ENCODE data around the gene FREM1. TPM values are rescaled to one million over a fixed set of nuclear protein-coding genes. Genes with fewer than 3 reads are reported as not detected.

Gene FREM1
- polyA plus RNA-seq, 1 experiment: 0.01 TPM

DNA sequence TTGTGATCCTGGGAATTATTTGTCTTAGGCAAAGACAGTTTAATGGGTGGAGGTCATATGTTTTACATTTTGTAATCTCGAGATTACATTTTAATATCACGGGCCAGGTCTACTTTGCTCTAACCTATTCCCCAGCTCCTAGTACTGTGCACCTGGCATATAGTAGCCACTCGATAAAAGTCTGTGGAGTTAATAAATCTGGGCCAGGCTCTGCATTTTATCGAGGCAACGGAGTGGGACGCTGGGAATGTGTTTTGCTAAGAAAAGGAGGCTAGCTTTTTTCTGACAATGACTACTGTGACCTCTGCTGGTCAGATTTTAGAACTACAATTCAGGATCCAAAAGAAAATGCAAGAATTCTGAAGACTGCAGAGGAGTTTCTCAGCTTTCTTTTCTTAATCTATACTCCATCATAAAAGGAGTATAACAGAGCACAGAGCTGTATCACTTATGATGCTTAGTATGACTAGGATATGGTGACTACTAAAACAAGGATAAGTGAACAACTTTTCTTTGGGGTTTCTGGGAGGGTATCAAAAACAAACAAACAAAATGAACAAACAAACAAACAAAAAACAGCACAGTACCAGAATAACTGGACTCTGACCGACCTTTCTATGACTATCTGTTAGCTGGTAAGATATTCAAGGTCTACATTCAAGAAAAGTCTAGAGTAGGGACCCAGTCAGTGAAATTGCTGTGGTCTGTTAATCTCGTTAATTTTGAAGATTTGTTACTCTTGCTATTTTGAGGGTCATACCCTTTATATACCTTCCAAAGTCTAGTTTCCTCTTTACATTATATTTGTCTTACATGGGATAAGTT, 141.6 kb downstream of the FREM1 start:
- H3K27me3 ChIP-seq (ENCODE audit: control insufficient read depth, insufficient read depth, low read length): no peaks in the 10 kb centered on the region
- H3K36me3 ChIP-seq (ENCODE audit: control insufficient read depth, insufficient read depth, low read length): no peaks in the 10 kb centered on the region
- TF ChIP-seq CTCF (IDR thresholded peaks at IDR 0.05; ENCODE audit: insufficient read depth, low read depth, low read length): peak; percentile 67
- peak; percentile 4 for DNase-seq (ENCODE audit: low read depth)
- ChIA-PET CTCF (interaction anchor here (0.7 to 2.3 kb wide), 18 partner anchors 10 to 1734 kb away, joined by 3 to 9 read pairs (median 4); no protein-coding TSS in a partner anchor), POLR2A (no interaction called here)
- H3K4me3 ChIP-seq (ENCODE audit: low read depth, low read length): no peak overlapping the region

DNA sequence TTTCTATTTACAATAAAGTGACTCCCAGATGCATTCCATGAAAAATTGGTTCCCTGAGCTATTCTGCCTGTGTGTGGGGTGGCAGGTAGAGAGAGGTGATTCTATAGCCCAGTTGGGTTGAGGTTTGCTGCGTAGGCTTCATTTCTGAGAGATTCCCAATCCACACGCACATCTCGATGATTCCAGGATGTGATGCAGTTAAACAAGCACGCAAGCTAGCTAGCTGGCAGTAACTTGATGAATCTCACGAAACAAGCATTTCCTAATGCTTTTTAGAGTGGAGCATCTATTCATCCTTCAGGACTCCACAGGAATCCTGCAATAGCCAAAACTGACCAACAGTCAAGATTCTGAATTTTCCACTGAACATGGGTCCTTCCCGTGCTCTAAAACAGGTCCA, 143.9 kb downstream of the FREM1 start:
- no peak for TF ChIP-seq CTCF (IDR thresholded peaks at IDR 0.05; ENCODE audit: insufficient read depth, low read depth, low read length)
- ChIA-PET CTCF (interaction anchor here (0.7 to 2.6 kb wide), 6 partner anchors 9 to 150 kb away, joined by 3 to 12 read pairs (median 4); no protein-coding TSS in a partner anchor), POLR2A (no interaction called here)
- Histone ChIP-seq H3K27me3 (ENCODE audit: control insufficient read depth, insufficient read depth, low read length) (no peaks in the 10 kb centered on the region), H3K4me3 (ENCODE audit: low read depth, low read length) (no peak overlapping the region), H3K36me3 (ENCODE audit: control insufficient read depth, insufficient read depth, low read length) (no peaks in the 10 kb centered on the region)
- no peak for DNase-seq (ENCODE audit: low read depth)

GRCh38 chr9:14761584-14761983, 148.6 kb downstream of the FREM1 start:
- TF ChIP-seq CTCF (IDR thresholded peaks at IDR 0.05; ENCODE audit: insufficient read depth, low read depth, low read length): no peak
- DNase-seq (ENCODE audit: low read depth): no peak
- ChIA-PET CTCF (no interaction called here), POLR2A (no interaction called here)
- Histone ChIP-seq H3K4me3 (ENCODE audit: low read depth, low read length) (no peak overlapping the region), H3K27me3 (ENCODE audit: control insufficient read depth, insufficient read depth, low read length) (no peaks in the 10 kb centered on the region), H3K36me3 (ENCODE audit: control insufficient read depth, insufficient read depth, low read length) (no peaks in the 10 kb centered on the region)

GRCh38 chr9:14760060-14760459, 150.2 kb downstream of the FREM1 start:
- ChIA-PET CTCF (interaction anchor here (1.0 kb wide), 1 partner anchor 12 kb away, joined by 3 read pairs; no protein-coding TSS in a partner anchor), POLR2A (no interaction called here)
- H3K36me3 ChIP-seq (ENCODE audit: control insufficient read depth, insufficient read depth, low read length): no peaks in the 10 kb centered on the region
- DNase-seq (ENCODE audit: low read depth): no peak
- H3K27me3 ChIP-seq (ENCODE audit: control insufficient read depth, insufficient read depth, low read length): no peaks in the 10 kb centered on the region
- H3K4me3 ChIP-seq (ENCODE audit: low read depth, low read length): no peak overlapping the region
- no peak for TF ChIP-seq CTCF (IDR thresholded peaks at IDR 0.05; ENCODE audit: insufficient read depth, low read depth, low read length)

- H3K36me3 ChIP-seq (ENCODE audit: control insufficient read depth, insufficient read depth, low read length): no peaks in the 10 kb centered on the region
- ChIA-PET POLR2A (no interaction called here), CTCF (interaction anchor here (0.6 to 1.3 kb wide), 2 partner anchors 12 to 316 kb away, joined by 3 to 5 read pairs; no protein-coding TSS in a partner anchor)
- H3K27me3 ChIP-seq (ENCODE audit: control insufficient read depth, insufficient read depth, low read length): no peaks in the 10 kb centered on the region
- DNase-seq (ENCODE audit: low read depth): no peak
- no peak for TF ChIP-seq CTCF (IDR thresholded peaks at IDR 0.05; ENCODE audit: insufficient read depth, low read depth, low read length)
- H3K4me3 ChIP-seq (ENCODE audit: low read depth, low read length): no peak overlapping the region
Observed at GRCh38 chr9:14756291-14756690, 153.9 kb downstream of the FREM1 start.

All from BJ (cell line).